PFSK-1 (cell line): ENCODE data around the gene FBXL7.

ENCODE experiments used
- POLR2AphosphoS5 ChIP-seq: IDR thresholded peaks from 2 replicates; pipeline ENCODE4 v1.6.1; 2012; ENCODE audit warnings: low read depth, mild to moderate bottlenecking, control low read depth, low read length, moderate library complexity
- REST ChIP-seq, 2 experiments: IDR thresholded peaks; 2 replicates each; pipeline versions ENCODE4 v1.6.1 to v1.8.0; 2011 to 2012; ENCODE audit warnings: low read depth in 2 of 2, low read length in 2 of 2, control low read depth in 1 of 2, inconsistent platforms in 1 of 2, mild to moderate bottlenecking in 1 of 2, moderate library complexity in 1 of 2; ENCODE audit not compliant: insufficient read depth in 1 of 2
- TAF1 ChIP-seq: IDR thresholded peaks from 2 replicates; pipeline ENCODE4 v1.6.1; 2012; ENCODE audit warnings: low read length, control low read depth, borderline replicate concordance; ENCODE audit not compliant: insufficient read depth

- TF ChIP-seq REST (IDR thresholded peaks at IDR 0.05; ENCODE audit: insufficient read depth in 1 of 2, low read depth in 2 of 2, low read length in 2 of 2): no peak
- TF ChIP-seq TAF1: no peak
- no peak for TF ChIP-seq POLR2AphosphoS5
Measured at GRCh38 chr5:15529821-15530220, 29.8 kb downstream of the FBXL7 start.
